ENCODE data around the gene FGF12. TPM values are rescaled to one million over a fixed set of nuclear protein-coding genes. Genes with fewer than 3 reads are reported as not detected.

Gene FGF12
- total RNA-seq, 1 donor from 2014 or later = 6.1 TPM

- Mint-ChIP-seq H3K9me3 (ENCODE audit: low read depth) (peaks cover 7% of the 10 kb centered on the region), H3K27ac (no peak overlapping the region), H3K27me3 (no peaks in the 10 kb centered on the region), H3K36me3 (ENCODE audit: insufficient read depth) (peaks cover 2% of the 10 kb centered on the region), H3K4me1 (ENCODE audit: low read depth) (no peaks in the 10 kb centered on the region), H3K4me3 (ENCODE audit: low read depth) (no peak overlapping the region)
- TF ChIP-seq, protein P1, sequence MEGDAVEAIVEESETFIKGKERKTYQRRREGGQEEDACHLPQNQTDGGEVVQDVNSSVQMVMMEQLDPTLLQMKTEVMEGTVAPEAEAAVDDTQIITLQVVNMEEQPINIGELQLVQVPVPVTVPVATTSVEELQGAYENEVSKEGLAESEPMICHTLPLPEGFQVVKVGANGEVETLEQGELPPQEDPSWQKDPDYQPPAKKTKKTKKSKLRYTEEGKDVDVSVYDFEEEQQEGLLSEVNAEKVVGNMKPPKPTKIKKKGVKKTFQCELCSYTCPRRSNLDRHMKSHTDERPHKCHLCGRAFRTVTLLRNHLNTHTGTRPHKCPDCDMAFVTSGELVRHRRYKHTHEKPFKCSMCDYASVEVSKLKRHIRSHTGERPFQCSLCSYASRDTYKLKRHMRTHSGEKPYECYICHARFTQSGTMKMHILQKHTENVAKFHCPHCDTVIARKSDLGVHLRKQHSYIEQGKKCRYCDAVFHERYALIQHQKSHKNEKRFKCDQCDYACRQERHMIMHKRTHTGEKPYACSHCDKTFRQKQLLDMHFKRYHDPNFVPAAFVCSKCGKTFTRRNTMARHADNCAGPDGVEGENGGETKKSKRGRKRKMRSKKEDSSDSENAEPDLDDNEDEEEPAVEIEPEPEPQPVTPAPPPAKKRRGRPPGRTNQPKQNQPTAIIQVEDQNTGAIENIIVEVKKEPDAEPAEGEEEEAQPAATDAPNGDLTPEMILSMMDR (IDR thresholded peaks at IDR 0.05; ENCODE audit: unreplicated experiment) = no peak
- DNase-seq (ENCODE audit: low spot score, unreplicated experiment) = no peak
Observed at GRCh38 chr3:192133271-192133670, 594.1 kb downstream of the FGF12 start.

GRCh38 chr3:192130534-192131132 is 596.7 kb downstream of the FGF12 start:
- TF ChIP-seq, protein P1 (IDR thresholded peaks at IDR 0.05; ENCODE audit: unreplicated experiment) = peak; percentile 73
- no peak for DNase-seq (ENCODE audit: low spot score, unreplicated experiment)
- Mint-ChIP-seq H3K27ac (no peak overlapping the region), H3K27me3 (no peaks in the 10 kb centered on the region), H3K4me3 (ENCODE audit: low read depth) (no peak overlapping the region), H3K36me3 (ENCODE audit: insufficient read depth) (peaks cover 2% of the 10 kb centered on the region), H3K9me3 (ENCODE audit: low read depth) (peaks cover 7% of the 10 kb centered on the region), H3K4me1 (ENCODE audit: low read depth) (no peaks in the 10 kb centered on the region)

DNA sequence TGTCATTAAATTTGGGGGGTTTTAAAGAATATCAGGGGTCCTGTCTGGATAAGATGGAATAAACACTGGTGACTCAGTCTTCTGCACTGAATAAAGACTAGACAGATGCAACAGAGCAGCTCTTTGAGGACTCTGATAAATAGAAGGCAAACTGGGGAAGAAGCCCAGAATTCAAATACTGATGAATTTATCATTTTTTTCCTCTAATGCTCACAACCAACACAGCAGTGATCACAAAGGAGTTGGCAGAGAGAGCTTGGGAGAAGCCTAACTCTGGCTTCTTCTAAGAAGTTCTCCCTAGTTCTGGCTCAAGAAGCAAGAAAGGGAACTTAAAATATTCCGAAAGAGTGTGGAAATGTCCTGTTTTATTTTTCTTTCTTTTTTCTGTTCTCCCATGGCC is 597.8 kb downstream of the FGF12 start:
- Mint-ChIP-seq H3K27me3 (no peaks in the 10 kb centered on the region), H3K27ac (no peak overlapping the region)

GRCh38 chr3:192128922-192129321 is 598.4 kb downstream of the FGF12 start:
- Mint-ChIP-seq H3K4me1 (ENCODE audit: low read depth) (no peaks in the 10 kb centered on the region), H3K4me3 (ENCODE audit: low read depth) (no peak overlapping the region), H3K27ac (no peak overlapping the region), H3K9me3 (ENCODE audit: low read depth) (peaks cover 7% of the 10 kb centered on the region), H3K36me3 (ENCODE audit: insufficient read depth) (peaks cover 2% of the 10 kb centered on the region), H3K27me3 (no peaks in the 10 kb centered on the region)
- DNase-seq (ENCODE audit: low spot score, unreplicated experiment) = no peak
- TF ChIP-seq, protein P1 (IDR thresholded peaks at IDR 0.05; ENCODE audit: unreplicated experiment) = no peak

More for the DNA sequence above, 597.8 kb downstream of the FGF12 start:
- Mint-ChIP-seq H3K36me3 (ENCODE audit: insufficient read depth) (peaks cover 2% of the 10 kb centered on the region), H3K9me3 (ENCODE audit: low read depth) (peaks cover 7% of the 10 kb centered on the region), H3K4me3 (ENCODE audit: low read depth) (no peak overlapping the region), H3K4me1 (ENCODE audit: low read depth) (no peaks in the 10 kb centered on the region)
- TF ChIP-seq, protein P1 (IDR thresholded peaks at IDR 0.05; ENCODE audit: unreplicated experiment) = no peak
- DNase-seq (ENCODE audit: low spot score, unreplicated experiment) = no peak

GRCh38 chr3:192128060-192128459 is 599.3 kb downstream of the FGF12 start:
- TF ChIP-seq, protein P1 (IDR thresholded peaks at IDR 0.05; ENCODE audit: unreplicated experiment) = no peak
- peaks cover 7% of the 10 kb centered on the region for H3K9me3 Mint-ChIP-seq (ENCODE audit: low read depth)
- H3K4me1 Mint-ChIP-seq (ENCODE audit: low read depth) = no peaks in the 10 kb centered on the region
- no peak overlapping the region for H3K4me3 Mint-ChIP-seq (ENCODE audit: low read depth)
- H3K36me3 Mint-ChIP-seq (ENCODE audit: insufficient read depth) = peaks cover 2% of the 10 kb centered on the region
- no peak overlapping the region for H3K27ac Mint-ChIP-seq
- no peaks in the 10 kb centered on the region for H3K27me3 Mint-ChIP-seq
- DNase-seq (ENCODE audit: low spot score, unreplicated experiment) = no peak

All from progenitor cell of endocrine pancreas (in vitro differentiated cells).